Endothelial cell of umbilical vein (primary cell): ENCODE measurements around the gene BCL11A.

Experiments used
- MYC ChIP-seq: IDR thresholded peaks from one replicate; pipeline ENCODE4 v1.6.1; 2011; ENCODE audit warnings: mild to moderate bottlenecking, low read depth, low read length
- POLR2AphosphoS5 ChIP-seq: IDR thresholded peaks from 2 replicates; pipeline ENCODE4 v1.6.1; 2012; ENCODE audit warnings: low read depth, mild to moderate bottlenecking, control low read depth, low read length, moderate library complexity; ENCODE audit not compliant: insufficient read depth
- TF ChIP-seq, protein P1 (sequence below), 2 donors: IDR thresholded peaks; 1 replicate in 1 of 2; 2 replicates in 1 of 2; pipeline ENCODE4 v1.5.1; 2011; ENCODE audit warnings: low read length in 2 of 2, mild to moderate bottlenecking in 2 of 2, moderate library complexity in 2 of 2, control low read depth in 1 of 2, inconsistent platforms in 1 of 2, low read depth in 1 of 2; ENCODE audit not compliant: insufficient read depth in 1 of 2; ENCODE audit errors: extremely low read depth in 1 of 2

DNA sequence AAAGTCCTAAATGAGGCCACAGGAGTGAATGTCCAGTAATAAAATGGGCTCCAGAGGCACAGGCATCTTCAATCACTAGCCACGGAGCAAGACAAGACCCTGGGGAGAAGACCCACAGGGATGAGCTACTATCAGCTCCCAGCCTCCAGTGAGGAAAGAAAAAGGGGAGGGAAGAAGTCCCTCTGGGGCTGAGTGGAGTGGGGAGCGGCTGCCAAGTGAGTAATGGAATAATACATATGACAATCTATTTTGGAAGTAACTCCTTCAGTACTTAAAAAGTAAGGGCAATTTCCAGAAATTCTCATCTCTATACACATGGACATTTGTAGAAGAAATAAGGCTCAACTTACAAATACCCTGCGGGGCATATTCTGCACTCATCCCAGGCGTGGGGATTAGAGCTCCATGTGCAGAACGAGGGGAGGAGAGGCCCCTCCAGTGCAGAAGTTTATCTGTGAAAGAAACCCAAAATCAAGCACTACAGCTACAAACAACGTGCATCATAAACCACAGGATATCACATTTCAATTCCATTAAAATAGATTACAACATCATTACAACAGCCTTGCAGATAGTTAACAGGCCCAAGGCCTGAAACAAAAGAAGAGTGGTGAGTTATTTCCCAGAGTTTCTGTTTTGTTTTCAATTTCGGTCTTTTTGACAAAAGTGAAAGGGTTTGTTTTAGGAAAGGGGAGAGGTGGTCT, 84.9 kb downstream of the BCL11A start:
- TF ChIP-seq, protein P1, sequence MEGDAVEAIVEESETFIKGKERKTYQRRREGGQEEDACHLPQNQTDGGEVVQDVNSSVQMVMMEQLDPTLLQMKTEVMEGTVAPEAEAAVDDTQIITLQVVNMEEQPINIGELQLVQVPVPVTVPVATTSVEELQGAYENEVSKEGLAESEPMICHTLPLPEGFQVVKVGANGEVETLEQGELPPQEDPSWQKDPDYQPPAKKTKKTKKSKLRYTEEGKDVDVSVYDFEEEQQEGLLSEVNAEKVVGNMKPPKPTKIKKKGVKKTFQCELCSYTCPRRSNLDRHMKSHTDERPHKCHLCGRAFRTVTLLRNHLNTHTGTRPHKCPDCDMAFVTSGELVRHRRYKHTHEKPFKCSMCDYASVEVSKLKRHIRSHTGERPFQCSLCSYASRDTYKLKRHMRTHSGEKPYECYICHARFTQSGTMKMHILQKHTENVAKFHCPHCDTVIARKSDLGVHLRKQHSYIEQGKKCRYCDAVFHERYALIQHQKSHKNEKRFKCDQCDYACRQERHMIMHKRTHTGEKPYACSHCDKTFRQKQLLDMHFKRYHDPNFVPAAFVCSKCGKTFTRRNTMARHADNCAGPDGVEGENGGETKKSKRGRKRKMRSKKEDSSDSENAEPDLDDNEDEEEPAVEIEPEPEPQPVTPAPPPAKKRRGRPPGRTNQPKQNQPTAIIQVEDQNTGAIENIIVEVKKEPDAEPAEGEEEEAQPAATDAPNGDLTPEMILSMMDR (IDR thresholded peaks at IDR 0.05; ENCODE audit: extremely low read depth in 1 of 2, insufficient read depth in 1 of 2, low read depth in 1 of 2, low read length in 2 of 2): no peak
- no peak for TF ChIP-seq POLR2AphosphoS5
- TF ChIP-seq MYC: no peak
